Measurements from ENCODE around the gene MAN2A1.

GRCh38 chr5:109640976-109641375, 48.8 kb upstream of the MAN2A1 start:
- TF ChIP-seq CTCF (conservative IDR thresholded peaks at IDR 0.05; ENCODE audit: low read depth, low read length) (no peak), EZH2 (IDR thresholded peaks at IDR 0.05; ENCODE audit: low read length, unreplicated experiment) (no peak), EZH2phosphoT487 (IDR thresholded peaks at IDR 0.05; ENCODE audit: borderline replicate concordance, low read length) (no peak)
